HG02885 (cell line): ENCODE data around the gene FTL.
"Not testable (repeated sequence)": the region's sequence is repeated elsewhere in the genome, so short reads cannot be mapped to it uniquely, and the experiment has no call there.

Source experiments
- ATAC-seq: cut with Tn5 transposase; IDR thresholded peaks from one replicate; pipeline ENCODE4 v1.9.1; 2021; ENCODE audit warnings: mild to moderate bottlenecking; ENCODE audit not compliant: unreplicated experiment, poor library complexity

FTL gene

GRCh38 chr19:48965040-48965805 lies at the start of gene FTL:
TSS of gene FTL (plus strand) at chr19:48965309. CDS start at chr19:48965508, 199 bp downstream.
- ATAC-seq = peak; percentile 73

- no peak for ATAC-seq
These were observed 49.4 kb upstream of the FTL start for GRCh38 chr19:48915757-48916156.

GRCh38 chr19:48918071-48918470 lies 47.0 kb upstream of the FTL start:
- no peak for ATAC-seq

GRCh38 chr19:48918801-48919247 lies 46.3 kb upstream of the FTL start:
- no peak for ATAC-seq

GRCh38 chr19:48919271-48919670 lies 45.8 kb upstream of the FTL start:
- ATAC-seq = not testable (repeated sequence)

GRCh38 chr19:48920949-48921348 lies 44.2 kb upstream of the FTL start:
- ATAC-seq = no peak

GRCh38 chr19:48921721-48922500 lies 43.2 kb upstream of the FTL start:
- ATAC-seq = no peak

GRCh38 chr19:48922548-48923490 lies 42.3 kb upstream of the FTL start:
- ATAC-seq = no peak

GRCh38 chr19:48925240-48925843 lies 39.8 kb upstream of the FTL start:
- no peak for ATAC-seq

- ATAC-seq = not testable (repeated sequence)
These were observed 39.2 kb upstream of the FTL start for GRCh38 chr19:48925890-48926289.

GRCh38 chr19:48926909-48927308 lies 38.2 kb upstream of the FTL start:
- no peak for ATAC-seq

GRCh38 chr19:48927692-48928091 lies 37.4 kb upstream of the FTL start:
- not testable (repeated sequence) for ATAC-seq

- no peak for ATAC-seq
These were observed 36.7 kb upstream of the FTL start for GRCh38 chr19:48928164-48929025.

GRCh38 chr19:48933382-48933932 lies 31.7 kb upstream of the FTL start, which contains the start of gene DHDH:
TSS of gene DHDH (plus strand) at chr19:48933699. CDS start at chr19:48933722, 23 bp downstream.
- ATAC-seq = peak; percentile 45

GRCh38 chr19:48934837-48935236 lies 30.3 kb upstream of the FTL start:
- no peak for ATAC-seq

- ATAC-seq = no peak
These were observed 29.2 kb upstream of the FTL start for GRCh38 chr19:48935864-48936263.

GRCh38 chr19:48938256-48938655 lies 26.9 kb upstream of the FTL start:
- no peak for ATAC-seq

GRCh38 chr19:48940902-48941301 lies 24.2 kb upstream of the FTL start:
- no peak for ATAC-seq

- ATAC-seq = no peak
These were observed 22.0 kb upstream of the FTL start for GRCh38 chr19:48943081-48943480.
